DOHH2 (cell line): ENCODE data around the gene THSD8.
A peak's percentile ranks its signal among the peaks of the same experiment; 100 is the strongest.

Experiments
- H3F3A ChIP-seq: fragments of 200-600 bp; sonication (generic), shearing (Covaris generic); 2 replicates; pipeline ENCODE4 v1.6.0; 2016; ENCODE audit warnings: antibody characterized with exemption, mild to moderate bottlenecking; ENCODE audit not compliant: control insufficient read depth, insufficient read depth
- H3K27ac ChIP-seq: fragments of 200-600 bp; sonication (generic); 2 replicates; pipeline ENCODE4 v1.5.1; 2014; ENCODE audit warnings: low read depth, mild to moderate bottlenecking, low read length, moderate library complexity
- H3K27me3 ChIP-seq: fragments of 200-600 bp; sonication (generic); 2 replicates; pipeline ENCODE4 v1.6.1; 2014; ENCODE audit warnings: mild to moderate bottlenecking, low read length, mixed read lengths; ENCODE audit not compliant: control insufficient read depth
- H3K36me3 ChIP-seq: fragments of 200-600 bp; sonication (generic); 2 replicates; pipeline ENCODE4 v1.6.1; 2014; ENCODE audit warnings: mild to moderate bottlenecking, low read length, moderate library complexity, mixed read lengths; ENCODE audit not compliant: control insufficient read depth
- H3K4me1 ChIP-seq: fragments of 200-600 bp; sonication (generic); 2 replicates; pipeline ENCODE4 v1.6.1; 2014; ENCODE audit warnings: mild to moderate bottlenecking, low read length, mixed read lengths; ENCODE audit not compliant: control insufficient read depth
- H3K4me2 ChIP-seq: fragments of 200-600 bp; sonication (generic); 2 replicates; pipeline ENCODE4 v1.6.0; 2014; ENCODE audit warnings: mild to moderate bottlenecking, low read length, moderate library complexity
- H3K4me3 ChIP-seq: fragments of 200-600 bp; sonication (generic); 2 replicates; pipeline ENCODE4 v1.5.1; 2014; ENCODE audit warnings: mild to moderate bottlenecking, low read length, mixed read lengths
- H3K79me2 ChIP-seq: fragments of 200-600 bp; sonication (generic); 2 replicates; pipeline ENCODE4 v1.6.1; 2014; ENCODE audit warnings: mild to moderate bottlenecking, low read length, mixed read lengths; ENCODE audit not compliant: control insufficient read depth
- H3K9me2 ChIP-seq: fragments of 200-600 bp; sonication (generic); replicated peaks from 2 replicates; pipeline ENCODE4 v1.6.1; 2014; ENCODE audit warnings: mild to moderate bottlenecking, low read length, mixed read lengths; ENCODE audit not compliant: control insufficient read depth
- H3K9me3 ChIP-seq: fragments of 200-600 bp; sonication (generic); 2 replicates; pipeline ENCODE4 v1.6.1; 2014; ENCODE audit warnings: antibody characterized with exemption, low read length, mixed read lengths; ENCODE audit not compliant: control insufficient read depth, insufficient read depth
- H4K20me1 ChIP-seq: fragments of 200-600 bp; sonication (generic); 2 replicates; pipeline ENCODE4 v1.6.0; 2014; ENCODE audit warnings: low read depth, mild to moderate bottlenecking, antibody characterized with exemption, low read length, moderate library complexity; ENCODE audit not compliant: control insufficient read depth, insufficient read depth
- CTCF ChIP-seq: fragments of 200-600 bp; sonication (generic); IDR thresholded peaks from one replicate; pipeline ENCODE4 v1.5.1; 2014; ENCODE audit warnings: antibody characterized with exemption, mild to moderate bottlenecking, low read depth, low read length; ENCODE audit not compliant: poor library complexity, severe bottlenecking
- EZH2phosphoT487 ChIP-seq: fragments of 200-600 bp; sonication (generic); IDR thresholded peaks from 2 replicates; pipeline ENCODE4 v1.6.1; 2017; ENCODE audit warnings: borderline replicate concordance, mild to moderate bottlenecking, antibody characterized with exemption, low read length, moderate library complexity, mixed read lengths

THSD8 gene

DNA sequence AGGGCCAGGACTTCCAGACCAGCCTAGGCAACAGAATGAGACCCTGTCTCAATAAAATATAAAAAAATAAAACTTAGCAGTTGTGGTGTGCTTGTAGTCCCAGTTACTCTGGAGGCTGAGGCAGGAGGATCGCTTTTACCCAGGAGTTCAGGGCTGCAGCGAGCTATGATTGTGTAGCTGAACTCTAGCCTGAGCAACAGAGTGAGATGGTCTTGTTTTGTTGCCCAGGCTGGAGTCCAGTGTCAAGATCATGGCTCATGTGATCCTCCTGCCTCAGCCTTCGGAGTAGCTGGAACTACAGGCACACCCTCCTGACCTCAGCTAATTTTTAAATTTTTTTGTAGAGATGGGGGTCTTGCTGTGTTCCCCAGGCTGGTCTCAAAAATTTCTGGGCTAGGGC, 14.9 kb upstream of the THSD8 start:
- Histone ChIP-seq H3K9me3 (no peaks in the 10 kb centered on the region), H4K20me1 (no peaks in the 10 kb centered on the region), H3K79me2 (peaks cover 15% of the 10 kb centered on the region), H3K4me1 (peaks cover 84% of the 10 kb centered on the region), H3K27ac (peak overlapping the region; percentile 75), H3K27me3 (no peaks in the 10 kb centered on the region), H3K4me3 (no peak overlapping the region), H3K4me2 (peak overlapping the region; percentile 93), H3K9me2 (no peaks in the 10 kb centered on the region), H3F3A (peaks cover 47% of the 10 kb centered on the region), H3K36me3 (no peaks in the 10 kb centered on the region)
- TF ChIP-seq EZH2phosphoT487 = no peak

DNA sequence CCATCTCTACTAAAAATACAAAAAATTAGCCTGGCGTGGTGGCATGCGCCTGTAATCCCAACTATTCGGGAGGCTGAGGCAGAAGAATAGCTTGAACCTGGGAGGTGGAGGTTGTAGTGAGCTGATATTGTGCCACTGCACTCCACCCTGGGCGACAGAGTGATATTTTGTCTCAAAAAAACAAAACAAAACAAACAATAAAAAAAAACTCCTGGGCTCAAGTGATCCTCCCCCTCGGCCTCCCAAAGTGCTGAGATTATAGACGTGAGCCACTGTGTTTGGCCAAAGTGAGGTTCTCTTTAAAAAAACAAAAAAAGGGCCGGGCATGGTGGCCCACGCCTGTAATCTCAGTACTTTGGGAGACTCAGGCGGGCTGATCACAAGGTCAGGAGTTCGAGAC, 14.4 kb upstream of the THSD8 start:
- Histone ChIP-seq H3K9me3 (no peaks in the 10 kb centered on the region), H3K27ac (no peak overlapping the region), H3K79me2 (peaks cover 20% of the 10 kb centered on the region), H3K4me3 (no peak overlapping the region), H3K36me3 (no peaks in the 10 kb centered on the region), H4K20me1 (no peaks in the 10 kb centered on the region), H3K27me3 (no peaks in the 10 kb centered on the region), H3F3A (peaks cover 43% of the 10 kb centered on the region), H3K4me1 (peaks cover 79% of the 10 kb centered on the region), H3K9me2 (no peaks in the 10 kb centered on the region), H3K4me2 (no peak overlapping the region)
- TF ChIP-seq EZH2phosphoT487 (no peak), CTCF (no peak)

DNA sequence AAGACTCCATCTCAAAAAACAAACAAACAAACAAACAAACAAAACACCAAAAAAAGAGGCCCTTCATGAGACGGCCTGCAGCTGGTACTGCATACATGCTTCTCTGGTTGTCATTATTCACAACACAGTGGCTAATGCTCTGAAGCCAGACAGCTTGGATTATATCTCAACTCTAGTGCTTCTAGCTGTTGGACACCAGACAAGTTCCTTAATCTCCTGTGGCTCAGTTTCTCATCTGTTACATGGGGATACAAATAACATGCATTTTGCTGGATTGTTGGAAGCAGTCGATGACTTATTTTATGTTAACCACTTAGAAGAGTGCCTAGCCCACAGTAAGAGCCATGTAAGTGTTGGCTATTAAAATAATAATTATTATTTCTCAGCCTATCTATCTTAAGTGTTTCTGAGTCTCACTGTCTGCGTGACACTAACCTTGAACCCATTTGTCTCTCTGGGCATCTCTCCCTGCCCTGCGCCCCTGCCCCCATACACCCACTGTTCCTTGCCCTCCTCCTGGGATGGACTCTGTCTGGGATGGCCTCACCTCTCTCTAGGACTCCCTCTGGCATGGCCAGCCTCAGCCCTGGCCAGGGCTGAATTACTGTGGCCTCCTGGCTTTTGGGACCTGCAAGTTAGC, 13.7 kb upstream of the THSD8 start:
- Histone ChIP-seq H4K20me1 (no peaks in the 10 kb centered on the region), H3K9me2 (no peaks in the 10 kb centered on the region), H3K27ac (peak overlapping the region; percentile 84), H3K9me3 (no peaks in the 10 kb centered on the region), H3F3A (peaks cover 43% of the 10 kb centered on the region), H3K79me2 (peaks cover 27% of the 10 kb centered on the region), H3K27me3 (no peaks in the 10 kb centered on the region), H3K4me3 (peak overlapping the region; percentile 79), H3K4me1 (peaks cover 72% of the 10 kb centered on the region), H3K36me3 (peaks cover 6% of the 10 kb centered on the region; the same call in 1 of the 2 replicates), H3K4me2 (peak overlapping the region; percentile 93)
- TF ChIP-seq EZH2phosphoT487 (no peak), CTCF (no peak)

- no peak for TF ChIP-seq EZH2phosphoT487
- peak; percentile 19 for TF ChIP-seq CTCF
- Histone ChIP-seq H3K4me1 (peaks cover 67% of the 10 kb centered on the region), H3K4me3 (peak overlapping the region; percentile 79), H3K79me2 (peaks cover 29% of the 10 kb centered on the region), H3K9me3 (no peaks in the 10 kb centered on the region), H3K27me3 (no peaks in the 10 kb centered on the region), H3K4me2 (peak overlapping the region; percentile 93), H3F3A (peaks cover 40% of the 10 kb centered on the region), H3K36me3 (peaks cover 6% of the 10 kb centered on the region; the same call in 1 of the 2 replicates), H4K20me1 (no peaks in the 10 kb centered on the region), H3K9me2 (no peaks in the 10 kb centered on the region), H3K27ac (peak overlapping the region; percentile 84)
These were observed 13.2 kb upstream of the THSD8 start for GRCh38 chr19:12788682-12789097.
